Measurements from ENCODE around the gene GLI2.

The GLI2 gene

GRCh38 chr2:120715353-120715752 lies 20.3 kb upstream of the GLI2 start:
- no peak for DNase-seq (ENCODE audit: low spot score)

- DNase-seq (ENCODE audit: low spot score): no peak
Observed at GRCh38 chr2:120715941-120716340, 19.7 kb upstream of the GLI2 start.

GRCh38 chr2:120716641-120717585 lies 18.8 kb upstream of the GLI2 start:
- no peak for DNase-seq (ENCODE audit: low spot score)

- DNase-seq (ENCODE audit: low spot score): no peak
Observed at GRCh38 chr2:120719491-120719890, 16.2 kb upstream of the GLI2 start.

- DNase-seq (ENCODE audit: low spot score): no peak
Observed at GRCh38 chr2:120720231-120720630, 15.4 kb upstream of the GLI2 start.

GRCh38 chr2:120720746-120721375 lies 14.8 kb upstream of the GLI2 start:
- no peak for DNase-seq (ENCODE audit: low spot score)

GRCh38 chr2:120722246-120722567 lies 13.5 kb upstream of the GLI2 start:
- DNase-seq (ENCODE audit: low spot score): no peak

- no peak for DNase-seq (ENCODE audit: low spot score)
Observed at GRCh38 chr2:120722568-120723421, 12.9 kb upstream of the GLI2 start.

- DNase-seq (ENCODE audit: low spot score): no peak
Observed at GRCh38 chr2:120726245-120726644, 9.4 kb upstream of the GLI2 start.

GRCh38 chr2:120729406-120730399 lies 6.0 kb upstream of the GLI2 start:
- DNase-seq (ENCODE audit: low spot score): no peak

- DNase-seq (ENCODE audit: low spot score): no peak
Observed at GRCh38 chr2:120731175-120731574, 4.5 kb upstream of the GLI2 start.

GRCh38 chr2:120732506-120733237 lies 3.0 kb upstream of the GLI2 start:
- DNase-seq (ENCODE audit: low spot score): no peak

- DNase-seq (ENCODE audit: low spot score): no peak
Observed at GRCh38 chr2:120733238-120733932, 2.3 kb upstream of the GLI2 start.

GRCh38 chr2:120734930-120735651 lies 577 bp upstream of the GLI2 start:
- DNase-seq (ENCODE audit: low spot score): no peak

GRCh38 chr2:120736202-120736623 lies 545 bp downstream of the GLI2 start:
- no peak for DNase-seq (ENCODE audit: low spot score)

- no peak for DNase-seq (ENCODE audit: low spot score)
Observed at GRCh38 chr2:120736624-120737339, 1.1 kb downstream of the GLI2 start.

GRCh38 chr2:120737340-120738101 lies 1.9 kb downstream of the GLI2 start:
- no peak for DNase-seq (ENCODE audit: low spot score)

GRCh38 chr2:120738117-120738516 lies 2.4 kb downstream of the GLI2 start:
- no peak for DNase-seq (ENCODE audit: low spot score)

Measured in HuH-7.5 (cell line).